NK-92 (cell line): ENCODE measurements around the gene PAM.

Source experiments
- DNase-seq: peaks from one replicate; lab custom pipeline; 2025; ENCODE audit not compliant: unreplicated experiment; lab: John Stamatoyannopoulos, UW

The PAM gene

GRCh38 chr5:102807878-102808502, 52.9 kb downstream of the PAM start:
- DNase-seq: no peak

GRCh38 chr5:102809033-102809432, 53.9 kb downstream of the PAM start:
- DNase-seq: no peak

GRCh38 chr5:102811972-102812371, 56.9 kb downstream of the PAM start:
- no peak for DNase-seq

- DNase-seq: no peak
Measured at GRCh38 chr5:102813740-102814139, 58.6 kb downstream of the PAM start.

- no peak for DNase-seq
Measured at GRCh38 chr5:102815084-102815483, 60.0 kb downstream of the PAM start.

- DNase-seq: no peak
Measured at GRCh38 chr5:102815540-102816332, 60.6 kb downstream of the PAM start.

GRCh38 chr5:102818345-102818744, 63.2 kb downstream of the PAM start:
- no peak for DNase-seq

GRCh38 chr5:102818934-102819333, 63.8 kb downstream of the PAM start:
- no peak for DNase-seq

GRCh38 chr5:102819634-102820033, 64.5 kb downstream of the PAM start:
- no peak for DNase-seq

GRCh38 chr5:102823441-102823874, 68.4 kb downstream of the PAM start:
- DNase-seq: no peak

- no peak for DNase-seq
Measured at GRCh38 chr5:102826629-102827028, 71.5 kb downstream of the PAM start.

- DNase-seq: no peak
Measured at GRCh38 chr5:102830241-102830640, 75.1 kb downstream of the PAM start.

GRCh38 chr5:102832445-102832844, 77.3 kb downstream of the PAM start:
- DNase-seq: no peak

- no peak for DNase-seq
Measured at GRCh38 chr5:102833146-102833545, 78.0 kb downstream of the PAM start.

GRCh38 chr5:102834438-102834964, 79.4 kb downstream of the PAM start:
- no peak for DNase-seq

GRCh38 chr5:102835717-102836116, 80.6 kb downstream of the PAM start:
- no peak for DNase-seq

GRCh38 chr5:102841021-102841420, 85.9 kb downstream of the PAM start:
- no peak for DNase-seq

GRCh38 chr5:102843997-102844396, 88.9 kb downstream of the PAM start:
- no peak for DNase-seq

GRCh38 chr5:102845041-102845440, 89.9 kb downstream of the PAM start:
- DNase-seq: no peak

GRCh38 chr5:102850503-102850902, 95.4 kb downstream of the PAM start:
- no peak for DNase-seq

GRCh38 chr5:102853680-102854079, 98.6 kb downstream of the PAM start:
- no peak for DNase-seq

GRCh38 chr5:102855681-102856388, 100.7 kb downstream of the PAM start:
- DNase-seq: no peak
